Activated naive CD8-positive, alpha-beta T cell treated with anti-CD3 and anti-CD28 coated beads, Interleukin-2, amount 50 U/mL, for 24 hours (primary cell): Measurements from ENCODE around the gene DDX24.

ENCODE experiments used
- ATAC-seq: fragments of 150-1000 bp; cut with Tn5 transposase; one replicate; pipeline ENCODE4 v1.10.0; 2021
- DNase-seq: peaks from one replicate; pipeline ENCODE4 v3.0.0; 2021
- H3K27ac Mint-ChIP-seq: one replicate; pipeline ENCODE4 v1.8.0; 2021; ENCODE audit warnings: mild to moderate bottlenecking, mixed read lengths
- H3K27me3 Mint-ChIP-seq: one replicate; pipeline ENCODE4 v1.8.0; 2021; ENCODE audit warnings: mixed read lengths
- H3K36me3 Mint-ChIP-seq: one replicate; pipeline ENCODE4 v1.8.0; 2021; ENCODE audit warnings: low read depth, mixed read lengths
- H3K4me1 Mint-ChIP-seq: one replicate; pipeline ENCODE4 v1.8.0; 2021; ENCODE audit warnings: mixed read lengths
- H3K4me3 Mint-ChIP-seq: one replicate; pipeline ENCODE4 v1.8.0; 2021; ENCODE audit warnings: mild to moderate bottlenecking, moderate library complexity, mixed read lengths
- H3K9me3 Mint-ChIP-seq: one replicate; pipeline ENCODE4 v1.8.0; 2021; ENCODE audit warnings: mixed read lengths

DDX24 gene

DNA sequence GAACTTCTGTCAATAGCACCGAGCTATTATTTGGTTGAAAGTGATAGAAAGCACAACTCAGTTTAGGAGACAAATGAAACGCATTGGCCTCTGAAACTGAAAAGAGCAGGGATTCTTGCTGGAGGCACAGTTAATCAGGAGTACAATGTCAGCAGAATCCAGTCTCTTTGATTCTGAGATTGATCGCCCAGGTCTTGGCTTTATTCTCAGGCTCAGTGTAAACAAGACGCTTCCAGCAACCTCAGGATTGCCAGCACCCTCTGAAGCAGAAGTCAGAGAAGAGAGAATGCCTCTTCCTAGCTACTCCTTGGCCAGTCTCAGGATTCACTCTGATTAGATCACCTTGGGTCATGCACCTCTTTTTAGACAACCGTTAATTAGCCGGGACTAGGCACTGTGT, 66.6 kb downstream of the DDX24 start:
- peaks cover 26% of the 10 kb centered on the region for H3K4me1 Mint-ChIP-seq
- H3K9me3 Mint-ChIP-seq, result no peaks in the 10 kb centered on the region
- no peaks in the 10 kb centered on the region for H3K36me3 Mint-ChIP-seq
- no peak overlapping the region for H3K4me3 Mint-ChIP-seq
- no peak overlapping the region for H3K27ac Mint-ChIP-seq
- peaks cover 4% of the 10 kb centered on the region for H3K27me3 Mint-ChIP-seq
- no peak for ATAC-seq
- DNase-seq, result no peak

DNA sequence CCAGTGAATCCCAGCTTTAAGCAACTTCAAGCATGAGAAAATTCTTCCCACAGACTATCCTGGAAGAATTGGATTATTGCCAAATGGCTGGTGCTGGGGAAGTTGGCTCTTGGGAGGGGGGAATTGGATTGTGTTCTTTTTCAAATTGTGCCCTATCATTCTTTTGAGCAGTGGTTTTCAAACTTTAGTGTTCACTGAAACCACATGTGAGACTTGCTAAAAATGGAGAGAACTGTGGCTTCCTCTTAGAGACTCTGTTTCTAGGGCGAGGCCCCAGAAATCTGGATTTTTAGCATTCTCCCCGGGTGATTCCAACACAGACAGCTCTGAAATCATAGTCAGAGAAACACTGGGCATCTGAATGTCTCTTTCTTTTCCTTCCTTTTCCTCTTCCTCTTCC, 69.2 kb downstream of the DDX24 start:
- ATAC-seq, result no peak
- Mint-ChIP-seq H3K27ac (no peak overlapping the region), H3K9me3 (no peaks in the 10 kb centered on the region), H3K4me1 (peaks cover 36% of the 10 kb centered on the region), H3K27me3 (peaks cover 8% of the 10 kb centered on the region), H3K4me3 (no peak overlapping the region), H3K36me3 (no peaks in the 10 kb centered on the region)
- no peak for DNase-seq

DNA sequence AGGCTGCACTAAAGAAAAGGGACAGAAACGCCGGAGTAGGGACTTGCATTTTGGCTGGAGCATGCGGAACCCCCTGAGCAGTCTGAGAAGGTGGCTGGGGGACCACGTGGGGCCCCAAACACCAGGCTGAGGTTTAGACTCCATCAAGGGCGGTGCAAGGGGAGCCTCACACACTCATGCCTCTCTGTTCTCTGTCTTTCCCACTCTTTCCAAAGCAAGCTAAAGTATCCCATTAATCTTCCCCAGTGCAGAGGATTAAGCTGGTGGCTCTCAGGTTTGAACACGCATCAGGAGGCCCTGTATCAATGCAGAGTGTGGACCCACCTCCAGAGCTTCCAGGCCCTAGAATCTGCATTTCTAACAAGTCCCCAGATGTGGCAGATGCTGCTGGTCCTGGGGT, 70.4 kb downstream of the DDX24 start:
- DNase-seq, result no peak
- Mint-ChIP-seq H3K4me3 (no peak overlapping the region), H3K9me3 (no peaks in the 10 kb centered on the region), H3K4me1 (peaks cover 36% of the 10 kb centered on the region), H3K27me3 (peaks cover 8% of the 10 kb centered on the region), H3K27ac (no peak overlapping the region), H3K36me3 (no peaks in the 10 kb centered on the region)
- no peak for ATAC-seq

DNA sequence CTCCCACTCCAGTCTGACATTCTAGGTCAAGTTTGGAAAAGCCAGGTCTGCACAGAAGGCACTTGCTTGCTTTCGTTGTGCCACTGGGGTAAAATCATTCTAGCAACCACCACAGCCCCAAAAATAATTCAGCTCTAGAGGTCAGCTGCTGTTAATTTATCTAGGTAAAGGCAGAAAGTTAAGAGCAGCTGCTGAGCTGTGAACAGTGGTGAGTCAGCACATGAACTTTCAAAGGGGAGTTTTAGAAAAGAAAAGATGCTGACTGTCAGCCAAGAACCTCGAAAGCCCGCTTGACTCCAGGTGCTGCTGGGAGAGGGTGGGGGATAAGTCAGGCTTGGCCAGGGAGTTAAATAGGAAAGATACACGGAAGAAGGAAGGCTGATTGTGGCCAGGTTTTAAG, 71.2 kb downstream of the DDX24 start:
- H3K36me3 Mint-ChIP-seq, result no peaks in the 10 kb centered on the region
- H3K27me3 Mint-ChIP-seq, result peaks cover 13% of the 10 kb centered on the region
- ATAC-seq (peak; percentile 59), DNase-seq (no peak)
- peaks cover 36% of the 10 kb centered on the region for H3K4me1 Mint-ChIP-seq
- H3K4me3 Mint-ChIP-seq, result no peak overlapping the region
- no peak overlapping the region for H3K27ac Mint-ChIP-seq
- no peaks in the 10 kb centered on the region for H3K9me3 Mint-ChIP-seq

DNA sequence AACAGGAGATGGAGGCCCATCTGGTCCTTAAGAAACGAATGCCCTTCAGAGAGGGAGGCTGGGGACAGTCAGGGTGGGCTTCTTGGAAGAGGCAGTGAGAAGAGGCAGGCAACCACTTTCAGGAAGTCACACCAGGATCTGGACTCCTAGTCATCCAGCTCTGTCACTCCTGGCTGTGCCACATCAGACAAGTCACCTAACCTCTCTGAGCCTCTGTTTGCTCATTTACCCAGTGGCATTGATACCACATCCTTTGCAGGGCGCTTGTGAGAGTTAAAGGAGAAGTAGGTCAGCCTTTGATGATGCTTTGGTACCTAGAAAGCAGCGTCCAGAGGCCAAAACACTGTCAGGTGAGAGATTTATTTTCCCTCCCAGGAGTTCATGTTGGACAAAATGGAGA, 72.8 kb downstream of the DDX24 start:
- H3K36me3 Mint-ChIP-seq, result no peaks in the 10 kb centered on the region
- DNase-seq (no peak), ATAC-seq (peak; percentile 57)
- no peak overlapping the region for H3K4me3 Mint-ChIP-seq
- H3K4me1 Mint-ChIP-seq, result peaks cover 36% of the 10 kb centered on the region
- peaks cover 17% of the 10 kb centered on the region for H3K27me3 Mint-ChIP-seq
- H3K9me3 Mint-ChIP-seq, result no peaks in the 10 kb centered on the region
- no peak overlapping the region for H3K27ac Mint-ChIP-seq

DNA sequence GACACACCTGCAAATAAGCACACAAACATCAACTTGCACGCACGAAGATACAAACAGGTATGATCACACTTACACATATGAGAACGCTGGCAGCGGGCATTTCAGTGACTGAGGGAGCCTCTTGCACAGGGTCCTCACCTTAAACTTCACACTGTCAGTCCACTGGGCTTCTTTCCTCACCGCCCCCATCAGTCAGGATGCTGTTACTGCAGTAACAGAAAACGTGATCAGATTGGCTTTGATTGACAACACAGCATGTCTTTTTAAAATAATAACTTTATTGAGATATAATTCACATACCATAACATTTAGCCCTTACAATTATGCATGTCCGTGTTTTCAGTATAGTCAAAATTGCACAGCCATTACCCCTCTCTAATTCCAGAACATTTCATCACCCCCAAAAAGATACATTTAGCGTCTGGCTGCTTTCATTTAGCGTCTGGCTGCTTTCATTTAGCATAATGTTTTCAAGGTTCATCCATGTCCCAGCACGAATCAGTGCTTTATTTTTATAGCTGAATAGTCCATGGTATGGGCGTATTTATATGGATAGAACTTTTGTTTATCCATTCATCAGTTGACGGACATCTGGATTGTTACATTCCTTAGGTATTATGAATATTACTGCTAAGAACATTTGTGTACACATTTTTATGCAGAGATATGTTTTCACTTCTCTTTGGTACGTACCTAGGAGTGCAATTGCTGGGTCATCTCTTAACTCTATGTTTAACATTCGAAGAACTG, 75.5 kb downstream of the DDX24 start:
- ATAC-seq, result no peak

DNA sequence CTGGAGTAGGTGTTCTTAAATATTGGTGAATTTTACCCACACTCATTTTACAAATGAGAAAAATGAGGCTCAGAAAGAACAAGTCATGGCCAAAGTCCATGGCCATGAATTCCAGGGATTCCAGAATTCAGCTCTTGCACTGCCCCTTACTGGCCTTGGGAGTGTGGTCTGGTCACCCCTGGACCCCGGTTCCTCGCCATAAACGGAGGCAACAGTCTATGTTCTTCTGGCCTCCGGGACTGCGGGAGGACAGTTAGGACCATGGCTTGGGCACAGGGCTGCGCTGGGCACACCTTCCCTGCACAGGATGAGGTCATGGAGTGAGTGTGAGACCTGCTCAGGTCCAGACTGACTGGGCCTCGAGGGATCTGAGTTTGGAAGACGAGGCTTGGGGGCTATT, 77.0 kb downstream of the DDX24 start:
- H3K4me3 Mint-ChIP-seq, result no peak overlapping the region
- no peak for ATAC-seq
- no peak overlapping the region for H3K27ac Mint-ChIP-seq
- peaks cover 11% of the 10 kb centered on the region for H3K27me3 Mint-ChIP-seq
- H3K4me1 Mint-ChIP-seq, result peaks cover 17% of the 10 kb centered on the region
- DNase-seq, result no peak
- no peaks in the 10 kb centered on the region for H3K9me3 Mint-ChIP-seq
- H3K36me3 Mint-ChIP-seq, result no peaks in the 10 kb centered on the region

More for the DNA sequence above, 75.5 kb downstream of the DDX24 start:
- Mint-ChIP-seq H3K9me3 (no peaks in the 10 kb centered on the region), H3K27ac (no peak overlapping the region), H3K4me3 (no peak overlapping the region), H3K4me1 (peaks cover 24% of the 10 kb centered on the region), H3K36me3 (no peaks in the 10 kb centered on the region), H3K27me3 (peaks cover 19% of the 10 kb centered on the region)
- no peak for DNase-seq

DNA sequence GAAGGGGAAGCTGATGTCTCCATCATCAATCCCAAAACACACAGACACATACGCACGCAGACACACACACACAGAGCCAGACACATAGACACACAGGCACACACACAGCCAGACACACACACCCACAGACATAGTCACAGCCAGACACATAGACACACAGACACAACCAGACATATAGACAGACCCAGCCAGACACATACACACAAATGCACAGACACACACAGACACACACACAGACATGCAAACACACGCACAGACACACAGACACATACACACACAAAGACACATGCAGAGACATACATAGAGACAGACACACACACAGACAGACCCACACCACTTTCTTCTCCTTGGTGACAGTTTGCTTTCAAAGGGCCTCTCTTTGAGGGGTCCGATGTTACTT, 77.6 kb downstream of the DDX24 start:
- DNase-seq, result no peak
- Mint-ChIP-seq H3K27ac (no peak overlapping the region), H3K36me3 (no peaks in the 10 kb centered on the region), H3K9me3 (no peaks in the 10 kb centered on the region), H3K27me3 (peaks cover 12% of the 10 kb centered on the region), H3K4me3 (no peak overlapping the region), H3K4me1 (peaks cover 19% of the 10 kb centered on the region)
- no peak for ATAC-seq

DNA sequence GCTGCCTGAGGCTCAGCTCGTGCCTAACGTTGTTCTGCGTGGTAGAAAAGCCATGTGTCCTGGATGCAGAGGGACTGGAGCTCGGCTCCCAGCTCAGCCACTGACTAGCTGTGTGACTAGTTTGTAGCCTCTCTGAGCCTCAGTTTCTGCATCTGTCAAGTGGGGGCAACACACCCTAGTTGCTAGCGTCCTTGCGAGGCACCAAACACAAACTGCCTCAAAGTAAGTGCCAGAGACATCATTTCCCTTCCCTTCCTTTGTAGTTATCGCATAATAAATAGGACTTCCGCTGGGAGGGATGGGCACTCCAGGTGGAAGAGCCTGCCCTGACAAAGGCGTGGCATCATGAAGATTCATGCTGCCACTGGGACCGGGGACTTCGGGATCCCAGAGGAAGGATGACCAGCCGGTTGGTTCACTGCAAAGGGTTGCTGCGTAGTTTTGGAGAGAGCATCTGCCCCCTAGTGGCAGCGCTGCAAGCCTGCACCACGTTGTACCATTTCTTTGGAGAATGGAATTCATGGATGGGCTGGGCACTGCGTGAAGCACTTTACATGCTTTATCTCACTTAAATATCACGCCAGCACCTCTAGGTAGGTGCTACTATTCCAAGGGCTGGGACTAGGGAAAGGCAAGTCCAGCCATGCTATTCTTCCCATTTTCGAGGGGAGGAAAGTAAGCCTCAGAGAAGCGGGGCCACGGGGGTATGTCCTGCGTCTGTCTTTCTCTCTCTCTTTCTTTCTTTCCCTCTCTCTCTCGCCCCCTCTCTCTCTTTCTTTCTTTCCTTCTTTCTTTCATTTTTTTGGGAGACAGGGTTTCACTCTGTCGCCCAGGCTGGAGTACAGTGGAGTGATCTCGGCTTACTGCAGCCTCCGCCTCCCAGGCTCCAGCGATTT, 79.3 kb downstream of the DDX24 start:
- Mint-ChIP-seq H3K4me3 (no peak overlapping the region), H3K27me3 (peaks cover 15% of the 10 kb centered on the region), H3K9me3 (no peaks in the 10 kb centered on the region), H3K36me3 (no peaks in the 10 kb centered on the region), H3K27ac (peak overlapping the region; percentile 47), H3K4me1 (peaks cover 30% of the 10 kb centered on the region)
- ATAC-seq (peak; percentile 65), DNase-seq (peak; percentile 66)

DNA sequence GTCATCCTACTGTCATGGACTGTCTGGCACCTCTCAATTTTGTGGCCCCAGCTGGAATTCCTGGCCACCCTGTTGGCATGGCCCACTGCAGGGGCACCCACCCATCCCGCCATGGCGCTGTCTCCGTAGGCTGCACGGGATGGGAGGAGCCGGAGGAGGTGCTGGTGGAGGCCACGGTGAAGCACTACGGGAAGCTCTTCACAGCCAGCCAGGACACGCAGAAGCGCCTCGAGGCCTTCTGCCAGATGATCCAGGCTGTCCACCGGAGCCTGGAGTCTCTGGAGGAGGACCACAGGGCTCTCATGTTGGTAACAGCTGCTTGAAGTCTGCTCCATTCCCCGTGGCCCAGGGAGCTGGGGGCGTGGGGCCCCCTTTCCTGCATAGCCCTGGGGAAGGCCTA, 80.0 kb downstream of the DDX24 start:
- Mint-ChIP-seq H3K27me3 (peaks cover 15% of the 10 kb centered on the region), H3K4me3 (no peak overlapping the region), H3K9me3 (no peaks in the 10 kb centered on the region), H3K36me3 (no peaks in the 10 kb centered on the region), H3K4me1 (peaks cover 32% of the 10 kb centered on the region), H3K27ac (no peak overlapping the region)
- DNase-seq, result no peak
- no peak for ATAC-seq

DNA sequence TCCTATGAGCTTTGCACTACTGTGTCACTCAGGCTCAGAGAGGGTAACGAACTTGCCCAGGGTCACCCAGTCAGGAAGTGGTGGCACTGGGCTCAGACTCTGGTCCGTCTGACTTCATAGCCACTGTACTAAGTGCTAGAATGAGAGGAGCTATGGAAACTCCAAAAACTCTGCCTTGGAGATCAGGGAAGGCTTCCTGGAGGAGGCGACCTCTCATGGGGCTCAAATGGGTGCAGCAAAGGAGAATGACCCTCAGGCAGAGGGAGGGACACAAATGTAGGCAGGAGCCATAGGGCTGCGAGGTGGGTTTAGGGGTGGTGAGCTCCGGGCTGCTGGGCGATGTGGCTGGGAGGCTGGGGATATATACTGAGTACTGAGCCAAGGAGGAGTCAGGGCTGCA, 80.7 kb downstream of the DDX24 start:
- ATAC-seq (no peak), DNase-seq (no peak)
- Mint-ChIP-seq H3K27ac (peak overlapping the region; percentile 44), H3K27me3 (peaks cover 15% of the 10 kb centered on the region), H3K4me1 (peaks cover 40% of the 10 kb centered on the region), H3K4me3 (no peak overlapping the region), H3K9me3 (no peaks in the 10 kb centered on the region), H3K36me3 (no peaks in the 10 kb centered on the region)

DNA sequence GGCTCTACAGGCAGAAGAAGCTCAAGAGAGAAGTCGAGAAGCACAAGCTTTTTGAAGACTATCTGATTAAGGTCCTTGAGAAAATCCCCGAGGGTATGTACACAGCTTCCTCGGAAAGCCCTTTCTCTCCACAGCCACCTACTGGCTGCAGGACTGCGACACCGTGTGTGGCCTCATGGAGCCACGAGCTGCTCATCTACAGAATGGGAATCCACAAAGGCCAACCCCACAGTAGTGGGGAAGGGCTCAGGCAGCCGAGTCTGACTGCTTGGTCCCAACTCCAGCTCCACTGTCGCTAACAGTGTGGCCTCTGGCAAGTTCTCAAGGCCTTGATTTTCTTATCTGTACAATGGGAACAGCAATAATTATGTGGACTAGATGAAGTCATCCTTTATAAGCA, 81.4 kb downstream of the DDX24 start:
- Mint-ChIP-seq H3K4me3 (no peak overlapping the region), H3K9me3 (no peaks in the 10 kb centered on the region), H3K4me1 (peaks cover 46% of the 10 kb centered on the region), H3K27ac (peak overlapping the region; percentile 67), H3K36me3 (no peaks in the 10 kb centered on the region), H3K27me3 (peaks cover 9% of the 10 kb centered on the region)
- DNase-seq, result no peak
- no peak for ATAC-seq

DNA sequence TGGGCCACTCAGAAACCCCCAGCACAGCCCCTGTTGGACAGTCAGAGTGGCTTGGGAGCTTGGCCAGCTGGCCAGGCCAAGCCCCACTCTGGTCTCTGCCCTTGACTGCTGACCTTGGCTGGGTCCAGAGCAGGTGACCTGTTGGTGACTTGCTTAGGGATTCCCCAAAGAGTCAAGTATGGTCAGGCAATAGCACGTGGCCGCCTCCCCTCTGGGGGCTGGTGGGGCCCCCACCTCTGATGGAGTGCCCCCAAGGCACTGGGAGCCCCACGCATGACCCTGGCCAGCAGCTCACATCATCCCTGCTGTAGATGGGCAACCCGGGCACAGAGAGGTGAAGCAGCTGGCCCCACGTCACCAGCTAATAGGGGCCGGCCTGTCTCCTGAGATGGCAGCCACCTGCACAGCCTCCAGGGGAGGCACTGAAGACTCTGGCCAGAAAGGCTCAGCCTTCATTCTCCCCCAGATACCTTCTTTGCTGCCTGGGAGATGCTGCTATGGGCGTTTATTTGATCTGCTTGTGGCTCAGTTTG, 82.1 kb downstream of the DDX24 start:
- Mint-ChIP-seq H3K36me3 (no peaks in the 10 kb centered on the region), H3K27ac (peak overlapping the region; percentile 67), H3K9me3 (no peaks in the 10 kb centered on the region), H3K27me3 (peaks cover 9% of the 10 kb centered on the region), H3K4me1 (peaks cover 53% of the 10 kb centered on the region), H3K4me3 (no peak overlapping the region)
- ATAC-seq (no peak), DNase-seq (no peak)
